ENCODE data around the gene FOXP4. TPM values are rescaled to one million over a fixed set of nuclear protein-coding genes. Genes with fewer than 3 reads are reported as not detected.

The FOXP4 gene
- total RNA-seq, 1 donor from 2014 or later: 22.4 TPM

DNA sequence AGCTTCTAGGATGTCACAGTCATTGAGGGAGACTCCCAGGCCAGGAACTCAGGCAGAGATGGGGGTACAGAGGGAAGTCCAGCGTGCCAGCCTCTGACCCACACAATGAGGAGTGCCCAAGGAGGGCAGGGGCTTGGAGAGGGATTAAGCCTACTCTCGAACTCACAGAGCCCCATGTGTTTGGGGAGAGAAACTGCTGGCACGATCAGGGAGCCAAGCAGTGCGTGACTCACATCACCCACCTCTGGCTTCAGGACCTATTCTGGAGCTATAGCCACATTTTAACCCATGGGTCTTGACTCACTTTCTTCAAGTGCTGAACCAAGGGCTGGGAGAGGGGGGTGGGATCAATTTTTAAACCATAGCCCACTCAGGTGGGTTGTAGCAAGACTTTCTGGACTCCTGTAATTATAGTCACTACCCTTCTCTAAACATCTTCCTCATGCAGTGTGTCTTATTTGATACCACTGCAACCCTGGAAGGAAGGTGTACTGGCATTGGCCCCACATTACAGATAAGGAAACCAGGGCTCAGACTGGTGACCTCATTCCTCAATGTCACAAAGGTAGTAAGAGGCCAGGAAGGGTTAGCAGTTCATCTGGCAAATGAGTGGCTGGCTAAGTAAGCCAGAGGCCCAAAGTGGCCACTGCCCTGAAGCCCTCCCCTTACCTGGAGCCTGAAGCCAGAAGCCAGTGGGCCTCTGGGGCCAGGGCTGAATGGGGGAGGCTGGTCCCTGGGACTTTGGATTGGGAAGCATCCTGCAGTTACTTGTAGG is 12.0 kb downstream of the FOXP4 start:
- no peak for DNase-seq (ENCODE audit: low read depth)
- Histone ChIP-seq H3K4me3 (ENCODE audit: low read depth, low read length) (no peak overlapping the region), H3K36me3 (ENCODE audit: control insufficient read depth, insufficient read depth, low read length) (no peaks in the 10 kb centered on the region), H3K27me3 (ENCODE audit: control insufficient read depth, insufficient read depth, low read length) (no peaks in the 10 kb centered on the region)
- TF ChIP-seq CTCF (IDR thresholded peaks at IDR 0.05; ENCODE audit: insufficient read depth, low read length, poor library complexity, severe bottlenecking): no peak

- DNase-seq (ENCODE audit: low read depth): no peak
- no peak overlapping the region for H3K4me3 ChIP-seq (ENCODE audit: low read depth, low read length)
- no peak for TF ChIP-seq CTCF (IDR thresholded peaks at IDR 0.05; ENCODE audit: insufficient read depth, low read length, poor library complexity, severe bottlenecking)
These were observed 13.7 kb downstream of the FOXP4 start for GRCh38 chr6:41559655-41560427.

DNA sequence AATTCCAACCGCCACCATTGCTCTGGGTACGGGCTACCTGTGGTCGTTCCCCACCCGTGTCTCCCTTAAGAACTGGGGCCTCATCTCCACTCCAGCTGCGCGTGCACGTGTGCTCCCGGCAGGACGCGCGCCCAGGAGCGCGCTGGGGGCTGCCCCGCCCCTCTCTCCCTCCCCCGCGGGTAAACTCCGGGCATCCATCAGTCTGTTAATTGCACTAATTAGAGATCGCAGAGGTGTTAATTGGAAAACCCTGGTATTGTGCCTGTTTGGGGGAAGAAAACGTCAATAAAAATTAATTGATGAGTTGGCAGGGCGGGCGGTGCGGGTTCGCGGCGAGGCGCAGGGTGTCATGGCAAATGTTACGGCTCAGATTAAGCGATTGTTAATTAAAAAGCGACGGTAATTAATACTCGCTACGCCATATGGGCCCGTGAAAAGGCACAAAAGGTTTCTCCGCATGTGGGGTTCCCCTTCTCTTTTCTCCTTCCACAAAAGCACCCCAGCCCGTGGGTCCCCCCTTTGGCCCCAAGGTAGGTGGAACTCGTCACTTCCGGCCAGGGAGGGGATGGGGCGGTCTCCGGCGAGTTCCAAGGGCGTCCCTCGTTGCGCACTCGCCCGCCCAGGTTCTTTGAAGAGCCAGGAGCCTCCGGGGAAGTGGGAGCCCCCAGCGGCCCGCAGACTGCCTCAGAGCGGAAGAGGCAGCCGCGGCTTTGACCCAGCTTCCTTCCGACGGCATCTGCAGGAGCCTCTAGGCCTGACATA is 14.4 kb downstream of the FOXP4 start:
- no peak for TF ChIP-seq CTCF (IDR thresholded peaks at IDR 0.05; ENCODE audit: insufficient read depth, low read length, poor library complexity, severe bottlenecking)
- Histone ChIP-seq H3K27me3 (ENCODE audit: control insufficient read depth, insufficient read depth, low read length) (no peaks in the 10 kb centered on the region), H3K36me3 (ENCODE audit: control insufficient read depth, insufficient read depth, low read length) (no peaks in the 10 kb centered on the region), H3K4me3 (ENCODE audit: low read depth, low read length) (no peak overlapping the region)
- no peak for DNase-seq (ENCODE audit: low read depth)

More at GRCh38 chr6:41559655-41560427, 13.7 kb downstream of the FOXP4 start:
- Histone ChIP-seq H3K36me3 (ENCODE audit: control insufficient read depth, insufficient read depth, low read length) (no peaks in the 10 kb centered on the region), H3K27me3 (ENCODE audit: control insufficient read depth, insufficient read depth, low read length) (no peaks in the 10 kb centered on the region)

DNA sequence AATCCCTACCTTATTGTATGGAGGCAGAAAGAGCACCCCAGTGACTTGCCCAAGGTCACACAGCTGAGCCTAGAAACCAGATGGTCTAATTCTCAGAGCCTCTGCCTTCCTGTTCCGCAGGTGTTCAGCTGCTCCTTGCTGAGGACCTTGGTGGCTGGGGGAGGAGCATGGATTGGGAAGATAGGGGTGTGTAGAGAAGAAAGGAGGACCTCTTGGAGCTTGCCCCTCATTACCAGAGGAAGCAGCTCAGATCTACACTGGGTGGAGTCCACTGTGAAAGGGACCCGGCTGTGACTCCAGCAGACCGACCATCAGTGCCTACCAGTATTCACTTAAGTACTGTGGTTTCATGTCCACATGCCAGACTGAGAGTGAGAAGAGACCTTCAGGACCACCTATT is 15.2 kb downstream of the FOXP4 start:
- Histone ChIP-seq H3K27me3 (ENCODE audit: control insufficient read depth, insufficient read depth, low read length) (no peaks in the 10 kb centered on the region), H3K4me3 (ENCODE audit: low read depth, low read length) (no peak overlapping the region), H3K36me3 (ENCODE audit: control insufficient read depth, insufficient read depth, low read length) (no peaks in the 10 kb centered on the region)
- no peak for TF ChIP-seq CTCF (IDR thresholded peaks at IDR 0.05; ENCODE audit: insufficient read depth, low read length, poor library complexity, severe bottlenecking)
- no peak for DNase-seq (ENCODE audit: low read depth)

DNA sequence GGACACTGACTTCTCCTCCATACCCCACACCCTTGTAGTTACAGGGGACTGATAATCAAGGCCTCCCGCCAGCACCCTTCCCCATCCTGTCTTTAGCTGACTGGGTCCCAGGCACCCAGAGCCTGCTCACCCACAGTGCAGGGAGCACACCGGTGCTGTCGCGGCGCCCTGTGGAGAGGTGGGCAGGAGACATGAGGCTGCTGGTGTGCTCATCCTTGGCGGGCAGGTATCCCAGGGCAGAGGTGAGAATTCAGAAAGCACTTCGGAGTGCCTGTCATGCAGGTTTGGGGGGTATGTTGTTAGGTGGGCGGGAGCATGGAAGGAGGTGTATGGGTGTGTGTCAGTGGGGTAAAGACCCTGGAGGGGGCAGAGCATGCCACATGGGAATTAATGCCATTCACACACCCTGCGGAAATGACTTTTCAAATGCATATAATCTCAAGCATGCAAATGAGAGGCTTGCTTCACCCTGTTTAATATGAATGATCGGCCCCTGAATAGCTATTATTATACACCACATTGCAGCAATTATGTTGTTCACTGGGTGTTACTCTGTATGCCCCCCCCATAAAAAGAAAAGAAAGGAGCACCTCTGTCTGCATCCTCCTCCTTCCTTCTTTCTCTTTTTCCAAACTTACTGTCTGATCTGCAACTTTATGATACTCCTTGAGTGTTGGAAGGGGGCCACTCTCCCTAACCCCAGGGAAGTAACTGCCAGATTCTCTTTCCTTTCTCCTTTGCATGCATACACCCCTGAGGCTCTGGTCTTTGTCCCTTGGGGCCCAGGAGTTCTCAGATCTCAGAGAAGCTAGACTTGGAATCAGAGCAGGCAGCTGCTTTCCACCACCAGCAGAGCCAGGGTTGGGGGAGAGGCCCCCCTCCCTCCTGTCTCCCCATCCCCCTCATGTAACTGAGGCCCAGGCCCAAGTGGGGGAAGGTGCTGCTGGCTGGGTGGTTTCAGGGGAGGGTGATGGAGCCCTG is 16.0 kb downstream of the FOXP4 start:
- Histone ChIP-seq H3K4me3 (ENCODE audit: low read depth, low read length) (no peak overlapping the region), H3K27me3 (ENCODE audit: control insufficient read depth, insufficient read depth, low read length) (no peaks in the 10 kb centered on the region), H3K36me3 (ENCODE audit: control insufficient read depth, insufficient read depth, low read length) (no peaks in the 10 kb centered on the region)
- DNase-seq (ENCODE audit: low read depth): no peak
- no peak for TF ChIP-seq CTCF (IDR thresholded peaks at IDR 0.05; ENCODE audit: insufficient read depth, low read length, poor library complexity, severe bottlenecking)
